Calu3 (cell line): ENCODE results near the gene HOXA7. TPM values are rescaled to one million over a fixed set of nuclear protein-coding genes. Genes with fewer than 3 reads are reported as not detected.

Source experiments
- BruUV-seq: library from RNA; stranded (reverse); fragments of 400-500 nt; replicated peaks from 2 replicates; lab custom pipeline; 2021; lab: Mats Ljungman, UMichigan
- CTCF ChIA-PET: fragments of 300-600 bp; sonication (Branson Sonifier 250); formaldehyde crosslinking; loops from one replicate; lab custom pipeline; 2022; ENCODE audit warnings: antibody characterized with exemption; lab: Charles Lee
- DNase-seq: peaks from one replicate; pipeline ENCODE4 v3.0.0; 2022
- H3K27ac Mint-ChIP-seq: one replicate; pipeline ENCODE4 v1.8.0; 2022; ENCODE audit warnings: mixed read lengths; ENCODE audit not compliant: unreplicated experiment
- H3K27me3 Mint-ChIP-seq: one replicate; pipeline ENCODE4 v1.8.0; 2022; ENCODE audit warnings: mixed read lengths; ENCODE audit not compliant: unreplicated experiment
- H3K36me3 Mint-ChIP-seq: one replicate; pipeline ENCODE4 v1.8.0; 2022; ENCODE audit warnings: mild to moderate bottlenecking, moderate library complexity, mixed read lengths; ENCODE audit not compliant: insufficient read depth, unreplicated experiment
- H3K4me1 Mint-ChIP-seq: one replicate; pipeline ENCODE4 v1.8.0; 2022; ENCODE audit warnings: mild to moderate bottlenecking, low read depth, mixed read lengths; ENCODE audit not compliant: unreplicated experiment
- H3K4me3 Mint-ChIP-seq: one replicate; pipeline ENCODE4 v1.8.0; 2022; ENCODE audit warnings: mild to moderate bottlenecking, low read depth, moderate library complexity, mixed read lengths; ENCODE audit not compliant: unreplicated experiment
- H3K9me3 Mint-ChIP-seq: one replicate; pipeline ENCODE4 v1.8.0; 2022; ENCODE audit warnings: low read depth, mixed read lengths; ENCODE audit not compliant: unreplicated experiment
- CTCF ChIP-seq: fragments of 200-600 bp; IDR thresholded peaks from one replicate; pipeline ENCODE4 v1.8.0; 2022; ENCODE audit warnings: antibody characterized with exemption; ENCODE audit not compliant: unreplicated experiment
- intact Hi-C: fragments of 100-400 bp; cut with micrococcal nuclease; formaldehyde crosslinking; loops from one replicate; pipeline ENCODE4 v1.10.0; 2022; ENCODE audit not compliant: unreplicated experiment
- total RNA-seq: library from RNA; stranded (reverse); gene quantifications from 2 replicates; pipeline ENCODE4 v1.2.3, GENCODE V29; 2022

The HOXA7 gene
- total RNA-seq, 1 experiment from 2014 or later, result not detected

DNA sequence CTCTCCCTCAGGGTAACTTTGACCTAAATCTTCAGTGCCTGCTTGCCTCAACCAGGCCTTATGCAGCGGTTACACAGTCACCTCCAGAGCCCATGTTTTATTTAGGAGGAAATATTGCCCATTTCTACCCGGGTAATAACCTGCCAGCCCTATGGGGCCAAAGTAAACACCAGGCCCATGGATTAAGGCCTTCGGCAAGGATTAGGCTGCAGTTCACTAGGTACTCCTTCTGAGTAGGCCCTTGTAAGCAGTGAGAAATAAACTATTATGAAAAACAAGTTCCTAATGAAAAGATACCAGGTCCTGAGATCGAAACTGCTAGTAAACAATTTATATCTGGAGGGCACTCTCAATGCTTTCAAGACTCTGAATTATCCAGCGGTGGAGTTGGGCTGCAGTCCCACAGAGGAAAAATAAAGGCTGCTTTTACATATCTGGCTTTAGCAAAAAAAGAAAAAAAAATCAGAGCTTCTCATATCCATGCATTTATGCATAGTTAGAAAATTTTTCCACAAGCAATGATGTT lies 21.4 kb upstream of the HOXA7 start:
- CTCF ChIA-PET, result interaction anchor here (1.4 kb wide), 2 partner anchors 11 to 16 kb away, joined by 3 read pairs; no protein-coding TSS in a partner anchor
- Mint-ChIP-seq H3K9me3 (no peaks in the 10 kb centered on the region), H3K27ac (no peak overlapping the region), H3K36me3 (peaks cover 16% of the 10 kb centered on the region), H3K4me3 (no peak overlapping the region), H3K4me1 (peaks cover 11% of the 10 kb centered on the region), H3K27me3 (no peaks in the 10 kb centered on the region)
- no peak for TF ChIP-seq CTCF
- BruUV-seq, result no TSS peak
- intact Hi-C loops, result no loop called here
- no peak for DNase-seq

DNA sequence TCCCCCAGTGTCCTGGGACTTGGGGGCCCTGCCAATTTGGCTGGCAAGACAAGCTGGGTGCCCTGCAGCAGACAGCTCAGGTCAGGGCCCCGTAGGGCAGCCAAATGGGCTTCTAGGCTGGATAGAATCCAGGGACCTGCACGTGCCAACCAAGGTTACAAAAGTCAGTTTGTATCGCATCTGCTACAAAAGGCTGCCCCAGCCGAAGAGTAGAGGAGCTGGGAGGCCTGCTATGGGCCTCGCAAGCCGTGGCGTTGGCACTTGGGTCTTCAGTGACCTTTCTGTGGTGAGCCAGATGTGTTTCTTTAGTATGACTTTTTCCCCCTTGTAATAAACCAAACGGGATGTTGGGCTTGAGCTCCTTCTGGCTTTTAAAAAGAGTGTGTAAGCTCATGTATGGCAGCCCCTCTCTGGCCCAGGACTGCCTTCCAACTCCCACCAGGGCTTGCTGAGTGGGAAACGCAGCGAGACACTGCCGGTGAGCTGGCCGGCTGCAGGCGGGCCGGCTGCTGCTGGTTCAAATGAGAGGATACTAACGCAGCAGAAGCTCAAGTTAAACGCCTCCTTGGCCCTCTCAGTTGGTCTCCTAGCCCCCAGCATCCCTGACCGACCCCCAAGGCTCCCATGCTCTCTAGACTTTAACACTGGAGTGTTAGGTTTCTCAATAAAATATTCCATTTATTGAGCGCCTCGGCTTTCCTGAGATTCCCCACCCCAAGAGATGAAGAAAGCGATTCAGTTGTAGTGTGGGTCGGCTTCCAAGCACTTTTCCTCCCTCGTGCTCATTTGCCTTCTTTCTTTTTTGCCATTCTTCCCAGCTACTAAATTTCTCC lies 20.7 kb upstream of the HOXA7 start:
- H3K9me3 Mint-ChIP-seq, result no peaks in the 10 kb centered on the region
- H3K27ac Mint-ChIP-seq, result no peak overlapping the region
- CTCF ChIA-PET, result interaction anchor here (1.4 kb wide), 2 partner anchors 12 to 15 kb away, joined by 3 read pairs; no protein-coding TSS in a partner anchor
- TF ChIP-seq CTCF, result no peak
- H3K4me1 Mint-ChIP-seq, result peaks cover 16% of the 10 kb centered on the region
- H3K36me3 Mint-ChIP-seq, result peaks cover 19% of the 10 kb centered on the region
- DNase-seq, result no peak
- H3K27me3 Mint-ChIP-seq, result no peaks in the 10 kb centered on the region
- intact Hi-C loops, result no loop called here
- no peak overlapping the region for H3K4me3 Mint-ChIP-seq
- no TSS peak for BruUV-seq

- intact Hi-C loops, result no loop called here
- Mint-ChIP-seq H3K36me3 (peaks cover 26% of the 10 kb centered on the region), H3K9me3 (no peaks in the 10 kb centered on the region), H3K4me1 (peaks cover 23% of the 10 kb centered on the region), H3K4me3 (no peak overlapping the region), H3K27me3 (no peaks in the 10 kb centered on the region), H3K27ac (no peak overlapping the region)
- no TSS peak for BruUV-seq
- DNase-seq, result no peak
- no peak for TF ChIP-seq CTCF
- CTCF ChIA-PET, result interaction anchor here (1.4 kb wide), 1 partner anchor 12 kb away, joined by 3 read pairs; no protein-coding TSS in a partner anchor
Observed at GRCh38 chr7:27176524-27176845, 20.0 kb upstream of the HOXA7 start.

- no peak for DNase-seq
- Mint-ChIP-seq H3K9me3 (no peaks in the 10 kb centered on the region), H3K4me3 (no peak overlapping the region), H3K36me3 (peaks cover 28% of the 10 kb centered on the region), H3K27me3 (no peaks in the 10 kb centered on the region), H3K4me1 (peaks cover 28% of the 10 kb centered on the region), H3K27ac (no peak overlapping the region)
- CTCF ChIA-PET, result no interaction called here
- TF ChIP-seq CTCF, result no peak
- intact Hi-C loops, result no loop called here
- BruUV-seq, result no TSS peak
Observed at GRCh38 chr7:27175626-27176523, 19.4 kb upstream of the HOXA7 start.
